ENCODE measurements around the gene TPST1.

The TPST1 gene

DNA sequence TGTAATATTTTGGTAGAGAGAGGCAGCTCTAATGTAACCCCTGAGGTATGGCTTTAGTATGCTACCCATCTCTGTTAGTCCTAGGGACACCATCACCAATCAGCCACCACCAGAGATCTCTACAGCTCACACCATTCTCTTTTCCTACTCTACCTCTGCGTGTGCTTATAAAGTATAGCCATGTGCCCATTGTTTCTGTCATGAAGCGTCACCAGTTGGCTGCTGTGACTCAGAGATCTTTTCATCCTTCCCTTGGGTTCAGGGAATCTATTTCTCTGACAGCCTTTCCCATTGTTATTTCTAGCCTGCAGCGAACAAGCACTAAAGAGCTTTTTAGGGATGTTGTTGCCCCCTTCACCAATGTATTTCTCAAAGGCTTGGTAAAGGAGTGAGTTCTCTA, 103.3 kb downstream of the TPST1 start:
- no peak for DNase-seq (ENCODE audit: low read depth)
- TF ChIP-seq, protein P1, sequence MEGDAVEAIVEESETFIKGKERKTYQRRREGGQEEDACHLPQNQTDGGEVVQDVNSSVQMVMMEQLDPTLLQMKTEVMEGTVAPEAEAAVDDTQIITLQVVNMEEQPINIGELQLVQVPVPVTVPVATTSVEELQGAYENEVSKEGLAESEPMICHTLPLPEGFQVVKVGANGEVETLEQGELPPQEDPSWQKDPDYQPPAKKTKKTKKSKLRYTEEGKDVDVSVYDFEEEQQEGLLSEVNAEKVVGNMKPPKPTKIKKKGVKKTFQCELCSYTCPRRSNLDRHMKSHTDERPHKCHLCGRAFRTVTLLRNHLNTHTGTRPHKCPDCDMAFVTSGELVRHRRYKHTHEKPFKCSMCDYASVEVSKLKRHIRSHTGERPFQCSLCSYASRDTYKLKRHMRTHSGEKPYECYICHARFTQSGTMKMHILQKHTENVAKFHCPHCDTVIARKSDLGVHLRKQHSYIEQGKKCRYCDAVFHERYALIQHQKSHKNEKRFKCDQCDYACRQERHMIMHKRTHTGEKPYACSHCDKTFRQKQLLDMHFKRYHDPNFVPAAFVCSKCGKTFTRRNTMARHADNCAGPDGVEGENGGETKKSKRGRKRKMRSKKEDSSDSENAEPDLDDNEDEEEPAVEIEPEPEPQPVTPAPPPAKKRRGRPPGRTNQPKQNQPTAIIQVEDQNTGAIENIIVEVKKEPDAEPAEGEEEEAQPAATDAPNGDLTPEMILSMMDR (IDR thresholded peaks at IDR 0.05; ENCODE audit: control insufficient read depth, extremely low read depth, insufficient read depth), result no peak

DNA sequence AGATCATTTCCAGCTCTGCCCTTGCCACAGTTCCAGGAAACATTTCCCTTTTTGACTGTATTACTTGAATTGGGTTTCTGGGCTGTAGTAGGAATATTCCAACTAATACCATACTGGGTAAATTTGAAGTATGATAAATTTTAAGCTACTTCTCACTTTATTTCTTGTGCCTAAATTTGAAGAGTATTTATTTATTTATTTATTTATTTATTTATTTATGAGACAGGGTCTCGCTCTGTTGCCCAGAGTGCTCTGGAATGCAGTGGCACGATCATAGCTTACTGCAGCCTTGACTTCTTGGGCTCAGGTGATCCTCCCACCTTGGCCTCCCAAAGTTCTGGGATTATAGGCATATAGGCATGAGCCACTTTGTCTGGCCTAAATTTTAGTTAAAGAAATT, 105.5 kb downstream of the TPST1 start:
- no peak overlapping the region for H3K4me3 ChIP-seq (ENCODE audit: low read depth, low read length)
- TF ChIP-seq, protein P1 (IDR thresholded peaks at IDR 0.05; ENCODE audit: control insufficient read depth, extremely low read depth, insufficient read depth), result no peak
- no peak for DNase-seq (ENCODE audit: low read depth)

More for the DNA sequence above, 103.3 kb downstream of the TPST1 start:
- H3K4me3 ChIP-seq (ENCODE audit: low read depth, low read length), result no peak overlapping the region

DNA sequence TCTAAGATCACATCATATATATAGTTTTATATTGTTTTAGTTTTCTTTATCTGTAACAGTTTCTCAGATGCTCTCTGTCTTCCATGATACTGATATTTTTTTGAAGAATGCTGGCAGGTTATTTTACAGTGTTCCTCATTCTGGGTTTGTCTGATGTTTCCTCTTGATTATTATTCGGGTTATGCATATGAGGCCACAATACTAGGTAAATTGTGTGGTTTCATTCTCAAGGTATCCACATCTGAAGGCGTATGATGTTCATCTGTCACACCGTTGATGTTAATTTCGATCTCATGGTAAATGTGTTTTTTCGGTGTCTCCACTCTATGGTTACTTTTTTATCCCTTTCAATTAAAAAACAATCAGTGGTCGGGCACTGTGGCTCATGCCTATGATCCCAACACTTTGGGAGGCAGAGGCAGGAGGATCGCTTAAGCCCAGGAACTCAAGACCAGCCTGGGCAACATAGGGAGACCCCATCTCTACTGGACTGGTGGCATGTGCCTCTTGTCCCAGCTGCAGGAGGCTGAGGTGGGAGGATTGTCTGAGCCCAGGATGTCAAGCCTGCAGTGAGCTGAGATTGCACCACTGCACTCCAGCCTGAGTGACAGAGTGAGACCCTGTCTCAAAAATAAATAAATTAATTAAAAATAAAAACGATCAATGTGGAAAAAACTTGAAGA, 108.9 kb downstream of the TPST1 start:
- TF ChIP-seq, protein P1 (IDR thresholded peaks at IDR 0.05; ENCODE audit: control insufficient read depth, extremely low read depth, insufficient read depth), result no peak
- DNase-seq (ENCODE audit: low read depth), result no peak
- H3K4me3 ChIP-seq (ENCODE audit: low read depth, low read length), result no peak overlapping the region

DNA sequence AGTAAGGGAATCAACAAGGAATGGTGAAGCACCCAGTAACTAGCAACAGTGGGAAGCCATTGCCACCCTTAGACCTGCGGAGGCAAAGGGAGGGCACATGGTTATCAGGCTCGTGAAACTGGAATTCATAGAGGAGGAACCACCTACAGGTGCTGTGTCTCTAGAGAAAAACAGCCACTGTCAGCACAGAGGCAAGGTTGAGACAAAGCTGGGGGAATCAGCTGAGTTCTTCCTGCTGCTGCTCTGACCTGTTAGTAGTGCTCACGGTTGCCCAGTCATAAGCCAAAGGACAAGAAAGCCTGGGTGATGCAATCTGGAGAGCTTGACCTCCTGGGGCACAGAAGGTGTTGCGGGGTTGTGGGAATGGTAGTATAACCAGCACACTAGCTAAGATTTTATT, 110.1 kb downstream of the TPST1 start:
- TF ChIP-seq, protein P1 (IDR thresholded peaks at IDR 0.05; ENCODE audit: control insufficient read depth, extremely low read depth, insufficient read depth), result no peak
- no peak overlapping the region for H3K4me3 ChIP-seq (ENCODE audit: low read depth, low read length)
- DNase-seq (ENCODE audit: low read depth), result no peak

DNA sequence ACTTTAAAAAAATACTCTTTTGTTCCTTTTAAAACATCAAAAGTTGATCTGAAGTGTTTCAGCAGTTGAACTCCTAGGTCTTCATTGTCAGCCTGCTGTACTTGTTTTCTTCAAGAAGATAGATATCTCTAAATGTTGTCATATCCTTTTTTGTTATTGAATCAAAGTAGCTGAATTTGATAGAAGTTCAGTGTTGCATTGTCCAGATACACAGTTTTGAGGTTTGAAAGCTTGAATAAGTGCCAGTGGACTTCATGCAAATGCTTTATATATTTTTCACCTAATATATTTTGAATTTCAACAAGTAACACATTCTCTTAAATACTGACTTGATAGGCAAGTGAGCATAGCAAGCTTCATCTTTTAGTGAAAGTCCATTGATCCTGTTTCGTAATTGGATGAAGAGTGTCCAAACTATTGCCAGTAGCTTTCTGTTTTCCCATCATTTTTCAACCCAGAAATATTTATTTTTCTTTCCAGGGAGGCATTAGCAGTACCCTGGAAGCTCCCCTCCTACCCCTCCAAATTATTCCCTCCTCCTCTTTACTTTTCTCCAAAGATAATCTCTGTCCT, 114.4 kb downstream of the TPST1 start:
- TF ChIP-seq, protein P1 (IDR thresholded peaks at IDR 0.05; ENCODE audit: control insufficient read depth, extremely low read depth, insufficient read depth), result no peak
- no peak for DNase-seq (ENCODE audit: low read depth)
- H3K4me3 ChIP-seq (ENCODE audit: low read depth, low read length), result no peak overlapping the region

DNA sequence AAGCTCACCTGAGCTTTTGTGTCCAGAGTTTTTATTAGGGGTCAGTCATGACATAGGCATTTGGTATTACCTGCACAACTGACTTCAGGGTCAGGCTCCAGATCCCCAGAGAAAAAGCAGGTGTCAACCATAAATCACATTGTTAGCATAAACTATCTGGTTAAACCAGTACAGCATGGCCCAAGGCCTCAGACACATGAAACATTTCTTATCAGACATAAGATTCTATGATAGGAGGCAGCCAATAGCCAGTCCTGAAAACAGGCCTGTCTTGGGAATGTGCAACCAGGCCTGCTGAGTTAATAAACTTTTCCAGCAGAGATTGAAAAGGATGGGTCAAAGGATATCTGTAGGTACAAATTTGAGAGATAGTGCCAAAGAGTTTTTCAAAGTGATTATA, 116.1 kb downstream of the TPST1 start:
- TF ChIP-seq, protein P1 (IDR thresholded peaks at IDR 0.05; ENCODE audit: control insufficient read depth, extremely low read depth, insufficient read depth), result no peak
- H3K4me3 ChIP-seq (ENCODE audit: low read depth, low read length), result no peak overlapping the region
- peak; percentile 41 for DNase-seq (ENCODE audit: low read depth)
